NB4 (cell line): ENCODE measurements around the gene EEPD1.
A peak's percentile ranks its signal among the peaks of the same experiment; 100 is the strongest.
"Not testable (repeated sequence)": the region's sequence is repeated elsewhere in the genome, so short reads cannot be mapped to it uniquely, and the experiment has no call there.

Source experiments
- DNase-seq: peaks from one replicate; pipeline ENCODE4 v3.0.0; 2010; ENCODE audit warnings: low read depth
- H3K4me3 ChIP-seq: one replicate; pipeline ENCODE4 v1.5.1; 2011; ENCODE audit warnings: mild to moderate bottlenecking, low read depth, low read length, moderate library complexity
- MYC ChIP-seq: IDR thresholded peaks from 2 replicates; pipeline ENCODE4 v1.6.1; 2011; ENCODE audit warnings: low read depth, low read length
- POLR2A ChIP-seq: IDR thresholded peaks from 2 replicates; pipeline ENCODE4 v1.6.1; 2011; ENCODE audit warnings: mild to moderate bottlenecking; ENCODE audit not compliant: insufficient read length; ENCODE audit errors: extremely low read depth
- TF ChIP-seq, protein P1 (sequence below): IDR thresholded peaks from 2 replicates; pipeline ENCODE4 v1.6.1; 2011; ENCODE audit warnings: low read depth, low read length
- TF ChIP-seq, protein P2 (sequence below): IDR thresholded peaks from one replicate; pipeline ENCODE4 v1.5.1; 2012; ENCODE audit warnings: low read depth, low read length

Gene EEPD1

DNA sequence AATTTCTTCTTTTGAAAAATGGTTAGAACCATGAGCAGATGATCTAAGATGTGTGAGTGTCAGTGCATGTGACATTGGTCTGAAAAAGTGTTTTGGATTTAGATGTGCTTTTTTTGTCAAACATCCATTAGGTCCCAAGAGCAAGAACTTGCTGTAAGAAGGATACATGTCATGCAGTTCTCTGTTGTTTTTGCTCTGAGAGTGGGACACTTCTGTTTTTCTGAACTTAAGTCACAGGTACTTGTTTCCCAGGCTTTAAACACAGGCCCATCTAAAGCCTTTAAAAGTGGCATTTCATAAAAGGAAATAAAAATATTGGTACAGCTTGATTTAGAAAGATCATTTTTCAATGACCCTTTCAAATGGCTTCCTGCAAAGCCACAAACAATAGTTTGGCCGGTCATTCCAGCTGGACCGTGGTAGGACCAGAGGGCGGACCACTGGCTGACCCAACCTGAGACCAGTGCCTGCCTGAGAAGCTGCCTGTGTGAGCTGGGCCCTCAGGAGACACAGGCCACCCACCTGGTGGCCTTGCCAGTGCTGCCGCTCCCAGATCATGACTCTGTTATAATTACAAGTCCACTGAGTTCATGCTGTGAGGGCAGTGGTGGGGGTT is 92.7 kb downstream of the EEPD1 start:
- DNase-seq = peak; percentile 40
- TF ChIP-seq POLR2A = no peak
- TF ChIP-seq MYC = no peak
- TF ChIP-seq, protein P1, sequence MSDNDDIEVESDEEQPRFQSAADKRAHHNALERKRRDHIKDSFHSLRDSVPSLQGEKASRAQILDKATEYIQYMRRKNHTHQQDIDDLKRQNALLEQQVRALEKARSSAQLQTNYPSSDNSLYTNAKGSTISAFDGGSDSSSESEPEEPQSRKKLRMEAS = no peak
- TF ChIP-seq, protein P2, sequence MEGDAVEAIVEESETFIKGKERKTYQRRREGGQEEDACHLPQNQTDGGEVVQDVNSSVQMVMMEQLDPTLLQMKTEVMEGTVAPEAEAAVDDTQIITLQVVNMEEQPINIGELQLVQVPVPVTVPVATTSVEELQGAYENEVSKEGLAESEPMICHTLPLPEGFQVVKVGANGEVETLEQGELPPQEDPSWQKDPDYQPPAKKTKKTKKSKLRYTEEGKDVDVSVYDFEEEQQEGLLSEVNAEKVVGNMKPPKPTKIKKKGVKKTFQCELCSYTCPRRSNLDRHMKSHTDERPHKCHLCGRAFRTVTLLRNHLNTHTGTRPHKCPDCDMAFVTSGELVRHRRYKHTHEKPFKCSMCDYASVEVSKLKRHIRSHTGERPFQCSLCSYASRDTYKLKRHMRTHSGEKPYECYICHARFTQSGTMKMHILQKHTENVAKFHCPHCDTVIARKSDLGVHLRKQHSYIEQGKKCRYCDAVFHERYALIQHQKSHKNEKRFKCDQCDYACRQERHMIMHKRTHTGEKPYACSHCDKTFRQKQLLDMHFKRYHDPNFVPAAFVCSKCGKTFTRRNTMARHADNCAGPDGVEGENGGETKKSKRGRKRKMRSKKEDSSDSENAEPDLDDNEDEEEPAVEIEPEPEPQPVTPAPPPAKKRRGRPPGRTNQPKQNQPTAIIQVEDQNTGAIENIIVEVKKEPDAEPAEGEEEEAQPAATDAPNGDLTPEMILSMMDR = no peak
- no peak overlapping the region for H3K4me3 ChIP-seq

DNA sequence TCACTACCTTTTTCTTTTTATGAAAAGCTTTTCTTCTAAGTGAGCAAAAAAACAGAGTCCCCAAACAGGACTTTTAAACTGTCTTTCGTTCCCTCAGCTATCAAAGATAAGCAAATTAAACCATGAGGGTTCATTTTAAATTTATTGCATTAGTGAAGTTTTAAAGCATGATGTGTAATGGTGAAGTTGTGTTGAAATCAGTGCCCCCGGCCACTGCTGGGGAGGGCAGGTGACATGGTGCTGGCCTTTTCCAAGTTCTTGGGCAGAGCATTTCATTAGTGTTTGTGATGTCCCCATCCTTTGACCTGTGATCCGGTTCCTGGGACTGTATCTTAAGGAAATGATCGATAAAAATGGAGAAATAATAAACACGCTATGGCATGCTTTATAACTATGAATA is 96.0 kb downstream of the EEPD1 start:
- TF ChIP-seq, protein P2 = no peak
- TF ChIP-seq POLR2A (no peak), MYC (no peak)
- no peak for DNase-seq
- H3K4me3 ChIP-seq = no peak overlapping the region

DNA sequence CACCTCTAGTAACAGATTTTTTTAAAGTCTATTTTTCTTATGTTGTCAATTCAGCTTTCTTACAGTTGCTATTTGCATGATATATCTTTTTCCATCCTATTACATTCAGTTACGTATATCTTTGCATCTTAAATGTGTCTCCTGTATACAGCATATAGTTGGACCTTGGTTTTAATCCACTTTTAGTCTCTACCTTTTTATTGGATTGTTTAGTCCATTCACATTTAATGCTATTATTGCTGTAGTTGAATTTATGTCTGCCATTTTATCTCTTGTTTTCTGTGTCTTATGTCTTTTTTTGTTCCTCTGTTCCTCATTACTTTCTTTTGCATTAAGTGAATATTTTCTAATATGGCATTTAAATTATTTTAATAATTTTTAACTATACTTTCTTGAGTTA is 100.6 kb downstream of the EEPD1 start:
- no peak for DNase-seq
- TF ChIP-seq, protein P2 = no peak
- TF ChIP-seq POLR2A (no peak), MYC (no peak)
- TF ChIP-seq, protein P1 = no peak
- no peak overlapping the region for H3K4me3 ChIP-seq

DNA sequence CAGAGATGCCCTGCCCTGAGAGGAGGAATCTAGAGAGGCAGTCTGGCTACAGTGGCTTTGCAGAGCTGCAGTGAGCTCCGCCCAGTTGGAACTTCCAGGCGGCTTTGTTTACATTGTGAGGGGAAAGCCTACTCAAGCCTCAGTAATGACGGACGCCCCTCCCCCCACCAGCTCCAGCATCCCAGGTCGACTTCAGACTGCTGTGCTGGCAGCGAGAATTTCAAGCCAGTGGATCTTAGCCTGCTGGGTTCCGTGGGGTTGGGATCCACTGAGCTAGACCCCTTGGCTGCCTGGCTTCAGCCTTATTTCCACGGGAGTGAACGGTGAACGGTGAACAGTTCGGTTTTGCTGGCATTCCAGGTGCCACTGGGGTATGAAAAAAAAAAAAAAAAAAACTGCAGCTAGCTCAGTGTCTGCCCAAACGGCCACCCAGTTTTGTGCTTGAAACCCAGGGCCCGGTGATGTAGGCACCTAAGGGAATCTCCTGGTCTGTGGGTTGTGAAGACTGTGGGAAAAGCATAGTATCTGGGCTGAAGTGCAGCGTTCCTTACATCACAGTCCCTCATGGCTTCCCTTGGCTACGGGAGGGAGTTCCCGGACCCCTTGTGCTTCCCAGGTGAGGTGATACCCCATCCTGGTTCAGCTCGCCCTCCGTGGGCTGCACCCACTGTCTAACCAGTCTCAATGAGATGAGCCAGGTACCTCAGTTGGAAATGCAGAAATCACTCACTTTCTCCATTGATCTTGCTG is 105.6 kb downstream of the EEPD1 start:
- H3K4me3 ChIP-seq, DNase-seq: not testable (repeated sequence)

DNA sequence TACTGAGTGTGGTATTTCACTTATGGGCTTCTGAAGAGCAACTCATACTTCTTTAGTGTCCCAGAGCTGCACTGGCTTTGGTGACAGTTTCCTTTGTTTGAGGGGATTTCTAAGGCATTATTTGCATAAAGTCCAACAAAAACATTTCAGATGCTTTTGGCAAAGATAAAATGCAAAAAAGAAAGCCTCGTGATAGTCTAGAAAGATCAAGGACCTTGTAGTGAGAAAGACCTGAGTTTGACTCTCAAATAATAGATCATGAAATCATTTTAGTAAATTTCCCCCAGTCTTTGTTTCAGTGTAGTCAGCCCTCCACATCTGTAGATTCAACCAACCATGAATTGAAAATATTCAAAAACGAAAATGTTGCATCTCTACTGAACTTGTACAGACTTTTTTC is 107.4 kb downstream of the EEPD1 start:
- H3K4me3 ChIP-seq = no peak overlapping the region
- DNase-seq = no peak
- TF ChIP-seq, protein P2 = no peak
- TF ChIP-seq, protein P1 = no peak
- no peak for TF ChIP-seq MYC
- TF ChIP-seq POLR2A = no peak

DNA sequence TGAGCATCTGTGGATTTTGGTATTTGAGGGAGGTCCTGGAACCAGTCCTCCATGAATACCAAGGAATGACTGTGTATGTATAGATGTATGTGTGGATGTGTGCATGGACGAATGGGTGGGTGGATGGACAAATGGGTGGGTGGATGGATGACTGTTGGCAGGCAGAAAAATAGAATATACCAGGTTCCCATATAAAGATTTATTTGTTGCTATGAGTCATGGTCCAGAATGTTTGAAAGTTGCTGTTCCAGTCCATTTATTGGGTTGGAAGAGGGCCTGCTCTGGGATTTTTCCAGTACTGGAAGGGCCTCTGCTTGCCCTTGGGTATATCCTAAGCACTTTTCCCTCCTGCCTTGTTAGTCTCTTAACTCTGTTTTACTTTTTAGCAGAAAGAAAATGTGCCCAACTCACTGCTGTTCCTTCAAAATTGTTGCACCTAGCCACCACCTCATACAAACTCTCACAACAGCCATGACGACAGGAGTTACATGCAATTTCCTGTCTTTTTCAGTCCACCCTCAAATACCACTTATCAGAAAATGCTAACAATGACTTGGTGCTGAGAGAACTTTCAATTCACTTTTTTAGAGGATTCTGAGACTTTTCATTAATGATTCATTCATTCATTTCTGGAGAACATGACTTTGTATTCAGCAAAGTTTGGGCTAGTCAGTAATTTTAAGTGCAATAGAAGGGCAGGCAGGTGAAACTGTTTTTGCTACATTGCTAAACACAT is 108.1 kb downstream of the EEPD1 start:
- DNase-seq = peak; percentile 61
- no peak overlapping the region for H3K4me3 ChIP-seq
- TF ChIP-seq MYC (no peak), POLR2A (no peak)
- TF ChIP-seq, protein P1 = no peak
